A549 (cell line): Measurements from ENCODE around the gene C1orf141. TPM values are rescaled to one million over a fixed set of nuclear protein-coding genes. Genes with fewer than 3 reads are reported as not detected.
A peak's percentile ranks its signal among the peaks of the same experiment; 100 is the strongest.

Experiments
- ATAC-seq, 2 experiments: fragments of 200-7000 bp in 1 of 2; fragments of >200 bp in 1 of 2; cut with Nextera tagmentation in 1 of 2; cut with Tn5 transposase in 1 of 2; 3 replicates each; pipeline versions ENCODE4 v1.8.0 to v1.9.1; 2018 to 2020; ENCODE audit warnings: mild to moderate bottlenecking in 1 of 2, moderate library complexity in 1 of 2
- CTCF ChIA-PET: fragments of 300-600 bp; sonication (Branson Sonifier 250); formaldehyde crosslinking; extraction: SDS; loops from one replicate; lab custom pipeline; 2021; ENCODE audit warnings: antibody characterized with exemption, inconsistent platforms; lab: Yijun Ruan, JAX
- POLR2A ChIA-PET: fragments of 350-600 bp; formaldehyde crosslinking; extraction: SDS; loops from one replicate; lab custom pipeline; 2021; ENCODE audit warnings: antibody characterized with exemption, inconsistent platforms; lab: Yijun Ruan, JAX
- DNase-seq, 2 experiments: peaks; one replicate each; pipeline versions ENCODE4 v3.0.0 to v3.0.0-alpha.2; 2011 to 2016; ENCODE audit warnings: low read depth in 1 of 2, low spot score in 1 of 2
- FAIRE-seq: peaks from 2 replicates; lab custom pipeline; 2011; peaks lifted over from hg19 to GRCh38; lab: Jason Lieb, UNC
- H3K27ac ChIP-seq, 2 experiments: fragments of >200 bp; sonication (Bioruptor Twin); formaldehyde crosslinking; 3 replicates each; pipeline ENCODE4 v1.5.1; 2016 to 2017
- H3K4me1 ChIP-seq: fragments of >200 bp; sonication (Bioruptor Twin); formaldehyde crosslinking; 3 replicates; pipeline ENCODE4 v1.6.1; 2016
- H3K4me2 ChIP-seq: fragments of >200 bp; sonication (Bioruptor Twin); formaldehyde crosslinking; 3 replicates; pipeline ENCODE4 v1.6.1; 2016
- H3K4me3 ChIP-seq: fragments of >200 bp; sonication (Bioruptor Twin); formaldehyde crosslinking; 3 replicates; pipeline ENCODE4 v1.5.1; 2016
- H3K9me3 ChIP-seq: fragments of >200 bp; sonication (Bioruptor Twin); formaldehyde crosslinking; 3 replicates; pipeline ENCODE4 v1.6.1; 2016
- ATOH8 ChIP-seq: fragments of 250-450 bp; sonication (Bioruptor Pico); IDR thresholded peaks from 2 replicates; pipeline ENCODE4 v1.5.0; 2020; ENCODE audit warnings: low read depth, mild to moderate bottlenecking, moderate library complexity
- BCL3 ChIP-seq: fragments of >200 bp; sonication (Bioruptor Twin); formaldehyde crosslinking; IDR thresholded peaks from 3 replicates; pipeline ENCODE4 v1.6.1; 2016
- BHLHE40 ChIP-seq: IDR thresholded peaks from 2 replicates; pipeline ENCODE4 v1.6.1; 2012; ENCODE audit warnings: low read depth, low read length, inconsistent platforms
- CEBPB ChIP-seq, 2 experiments: fragments of >200 bp in 1 of 2; sonication (Bioruptor Twin) in 1 of 2; formaldehyde crosslinking in 1 of 2; IDR thresholded peaks; 2 replicates each; pipeline ENCODE4 v1.6.1; 2012 to 2016
- CHD2 ChIP-seq: fragments of 150-350 bp; IDR thresholded peaks from 2 replicates; pipeline ENCODE4 v1.6.1; 2014; ENCODE audit warnings: low read length; ENCODE audit not compliant: partially characterized antibody
- CHD4 ChIP-seq: fragments of 200-600 bp; sonication (generic); IDR thresholded peaks from 2 replicates; pipeline ENCODE4 v1.6.1; 2016; ENCODE audit warnings: antibody characterized with exemption, mild to moderate bottlenecking, borderline replicate concordance
- EHMT2 ChIP-seq: fragments of 200-600 bp; sonication (generic); IDR thresholded peaks from 2 replicates; pipeline ENCODE4 v1.6.1; 2016; ENCODE audit warnings: antibody characterized with exemption, low read depth, mild to moderate bottlenecking, moderate library complexity
- EP300 ChIP-seq, 2 experiments: fragments of >200 bp; sonication (Bioruptor Twin); formaldehyde crosslinking; IDR thresholded peaks; 2 replicates in 1 of 2; 3 replicates in 1 of 2; pipeline ENCODE4 v1.6.1; 2016 to 2017
- HDAC2 ChIP-seq: fragments of 200-600 bp; sonication (generic); IDR thresholded peaks from 2 replicates; pipeline ENCODE4 v1.6.1; 2016
- HEYL ChIP-seq: fragments of 250-450 bp; sonication (Bioruptor Pico); IDR thresholded peaks from 2 replicates; pipeline ENCODE4 v1.8.0; 2021; ENCODE audit warnings: mild to moderate bottlenecking, moderate library complexity
- HOXB13 ChIP-seq: fragments of 250-450 bp; sonication (Bioruptor Pico); IDR thresholded peaks from 2 replicates; pipeline ENCODE4 v1.5.0; 2020; ENCODE audit warnings: low read depth, mild to moderate bottlenecking, moderate library complexity
- HOXB5 ChIP-seq: fragments of 250-450 bp; sonication (Bioruptor Pico); IDR thresholded peaks from 2 replicates; pipeline ENCODE4 v1.5.0; 2020; ENCODE audit warnings: mild to moderate bottlenecking, moderate library complexity
- KDM5A ChIP-seq: fragments of 200-600 bp; sonication (generic); IDR thresholded peaks from 2 replicates; pipeline ENCODE4 v1.6.1; 2016; ENCODE audit warnings: antibody characterized with exemption, mild to moderate bottlenecking
- MAFK ChIP-seq: fragments of 450-650 bp; IDR thresholded peaks from 2 replicates; pipeline ENCODE4 v1.6.1; 2014; ENCODE audit not compliant: partially characterized antibody
- MAZ ChIP-seq: fragments of 150-350 bp; IDR thresholded peaks from 2 replicates; pipeline ENCODE4 v1.6.1; 2014; ENCODE audit warnings: antibody characterized with exemption, low read depth, low read length, borderline replicate concordance
- MYC ChIP-seq: IDR thresholded peaks from 2 replicates; pipeline ENCODE4 v1.6.1; 2012; ENCODE audit warnings: mild to moderate bottlenecking, inconsistent platforms, low read length, improper control_type of control experiment, borderline replicate concordance
- ZC3H11A ChIP-seq: fragments of 450-650 bp; IDR thresholded peaks from 2 replicates; pipeline ENCODE4 v1.6.1; 2014; ENCODE audit warnings: antibody characterized with exemption, mild to moderate bottlenecking
- ZFP36 ChIP-seq: fragments of 450-650 bp; IDR thresholded peaks from 2 replicates; pipeline ENCODE4 v1.6.1; 2014; ENCODE audit warnings: borderline replicate concordance; ENCODE audit not compliant: partially characterized antibody
- ZNF302 ChIP-seq: fragments of 250-450 bp; sonication (Bioruptor Pico); IDR thresholded peaks from 2 replicates; pipeline ENCODE4 v1.9.0; 2021; ENCODE audit warnings: inconsistent platforms, mild to moderate bottlenecking, moderate library complexity
- WGBS: methylation state at CpG from one replicate; pipeline ENCODE4 v1.1.6; 2017; ENCODE audit errors: missing lambda C conversion rate; 5-methylcytosine and 5-hydroxymethylcytosine counted together
- polyA plus RNA-seq, 4 experiments: library from polyadenylated mRNA; depleted of rRNA in 3 of 4; stranded (reverse); fragments of >200 nt; fragmentation: RNase III in 1 of 4; extraction: RNeasy Plus Mini Kit Qiagen cat#74134 plus additional on column Dnase treatment in 1 of 4; gene quantifications; 2 replicates in 3 of 4; 3 replicates in 1 of 4; pipeline ENCODE4 v1.2.3, GENCODE V29; 2011 to 2017
- TF ChIP-seq, protein P1 (sequence below): IDR thresholded peaks from 2 replicates; pipeline ENCODE4 v1.6.1; 2012

The C1orf141 gene
- polyA plus RNA-seq, 2 of the 4 experiments (the other 2 are of a cell fraction): not detected

- Histone ChIP-seq H3K27ac (no peak overlapping the region), H3K9me3 (no peaks in the 10 kb centered on the region), H3K4me2 (no peak overlapping the region), H3K4me1 (no peaks in the 10 kb centered on the region), H3K4me3 (no peak overlapping the region)
- POLR2A ChIA-PET: no interaction called here
- WGBS: 23% methylated on average over 2 of the region's 2 CpGs
- FAIRE-seq (no peak), ATAC-seq (no peak), DNase-seq (no peak)
- TF ChIP-seq ATOH8 (CRISPR knock-in tag) (no peak), EP300 (IDR thresholded peaks at IDR 0.05) (no peak), CHD4 (no peak), CEBPB (IDR thresholded peaks at IDR 0.05) (no peak), ZNF302 (CRISPR knock-in tag) (no peak), BHLHE40 (no peak), KDM5A (no peak), MAZ (no peak), CHD2 (no peak)
- TF ChIP-seq, protein P1, sequence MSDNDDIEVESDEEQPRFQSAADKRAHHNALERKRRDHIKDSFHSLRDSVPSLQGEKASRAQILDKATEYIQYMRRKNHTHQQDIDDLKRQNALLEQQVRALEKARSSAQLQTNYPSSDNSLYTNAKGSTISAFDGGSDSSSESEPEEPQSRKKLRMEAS: no peak
- CTCF ChIA-PET: interaction anchor here (1.0 kb wide), 1 partner anchor 9 kb away, joined by 3 read pairs; no protein-coding TSS in a partner anchor
Observed at GRCh38 chr1:67085326-67085725, 49.4 kb downstream of the C1orf141 start.

GRCh38 chr1:67084765-67085318 lies 49.9 kb downstream of the C1orf141 start:
- Histone ChIP-seq H3K4me2 (no peak overlapping the region), H3K9me3 (no peaks in the 10 kb centered on the region)
- POLR2A ChIA-PET: no interaction called here
- ATAC-seq (no peak), DNase-seq (no peak), FAIRE-seq (no peak)
- CTCF ChIA-PET: interaction anchor here (1.0 kb wide), 1 partner anchor 9 kb away, joined by 3 read pairs; no protein-coding TSS in a partner anchor
- peak; percentile 42 for TF ChIP-seq MAFK
- no peak for TF ChIP-seq HDAC2
- TF ChIP-seq, all 56 proteins: peak for 1
- Histone ChIP-seq H3K27ac (no peak overlapping the region), H3K4me1 (no peaks in the 10 kb centered on the region), H3K4me3 (no peak overlapping the region)
- 80% methylated on average over 7 of the region's 9 CpGs for WGBS

- Histone ChIP-seq H3K27ac (no peak overlapping the region), H3K4me1 (no peaks in the 10 kb centered on the region), H3K9me3 (no peaks in the 10 kb centered on the region), H3K4me3 (no peak overlapping the region), H3K4me2 (no peak overlapping the region)
- WGBS: 66% methylated on average over 3 of the region's 3 CpGs
- POLR2A ChIA-PET: no interaction called here
- DNase-seq: no peak
- no peak for ATAC-seq
- TF ChIP-seq ATOH8 (CRISPR knock-in tag) (no peak), HOXB5 (CRISPR knock-in tag) (no peak), HEYL (CRISPR knock-in tag) (no peak), ZFP36 (no peak), CHD4 (no peak), MYC (no peak), HOXB13 (no peak), ZC3H11A (no peak)
- CTCF ChIA-PET: no interaction called here
- no peak for FAIRE-seq
Observed at GRCh38 chr1:67078291-67078690, 56.5 kb downstream of the C1orf141 start.

GRCh38 chr1:67077593-67077992 lies 57.2 kb downstream of the C1orf141 start:
- H3K4me2 ChIP-seq: no peak overlapping the region
- DNase-seq (no peak), ATAC-seq (no peak), FAIRE-seq (no peak)
- CTCF ChIA-PET: no interaction called here
- POLR2A ChIA-PET: no interaction called here
- H3K27ac ChIP-seq: no peak overlapping the region
- TF ChIP-seq ZFP36 (no peak), BCL3 (no peak), EHMT2 (no peak)
- H3K9me3 ChIP-seq: no peaks in the 10 kb centered on the region
- 85% methylated on average over 1 of the region's 1 CpG for WGBS
- no peak overlapping the region for H3K4me3 ChIP-seq
- H3K4me1 ChIP-seq: no peaks in the 10 kb centered on the region
